GM23248 (cell line): ENCODE data around the gene CCR1. TPM values are rescaled to one million over a fixed set of nuclear protein-coding genes. Genes with fewer than 3 reads are reported as not detected.

ENCODE experiments used
- DNase-seq: peaks from one replicate; pipeline ENCODE4 v3.0.0-alpha.2; 2015
- H2AFZ ChIP-seq: fragments of 200-600 bp; sonication (generic); 2 replicates; pipeline ENCODE4 v1.6.1; 2016; ENCODE audit warnings: antibody characterized with exemption
- H3F3A ChIP-seq: fragments of 200-600 bp; sonication (generic); 2 replicates; pipeline ENCODE4 v1.6.1; 2016; ENCODE audit warnings: mild to moderate bottlenecking, antibody characterized with exemption, mixed run types; ENCODE audit not compliant: insufficient read depth
- H3K27ac ChIP-seq: fragments of 200-600 bp; sonication (generic); 2 replicates; pipeline ENCODE4 v1.5.1; 2016; ENCODE audit warnings: mild to moderate bottlenecking
- H3K27me3 ChIP-seq: fragments of 200-600 bp; sonication (generic); replicated peaks from 2 replicates; pipeline ENCODE4 v1.6.1; 2016; ENCODE audit warnings: mild to moderate bottlenecking; ENCODE audit not compliant: insufficient read depth
- H3K36me3 ChIP-seq: fragments of 200-600 bp; sonication (generic); 2 replicates; pipeline ENCODE4 v1.6.1; 2016; ENCODE audit warnings: low read depth, mild to moderate bottlenecking
- H3K4me1 ChIP-seq: fragments of 200-600 bp; sonication (generic); 2 replicates; pipeline ENCODE4 v1.6.1; 2016; ENCODE audit warnings: mild to moderate bottlenecking; ENCODE audit not compliant: insufficient read depth
- H3K4me2 ChIP-seq: fragments of 200-600 bp; sonication (generic); one replicate; pipeline ENCODE4 v1.6.1; 2016; ENCODE audit warnings: mild to moderate bottlenecking; ENCODE audit not compliant: unreplicated experiment
- H3K4me3 ChIP-seq: fragments of 200-600 bp; sonication (generic); 2 replicates; pipeline ENCODE4 v1.5.1; 2016; ENCODE audit warnings: mild to moderate bottlenecking
- H3K79me2 ChIP-seq: fragments of 200-600 bp; sonication (generic); 2 replicates; pipeline ENCODE4 v1.6.1; 2016; ENCODE audit warnings: mild to moderate bottlenecking; ENCODE audit not compliant: insufficient read depth
- H3K9ac ChIP-seq: fragments of 200-600 bp; sonication (generic); 2 replicates; pipeline ENCODE4 v1.6.1; 2016; ENCODE audit warnings: mild to moderate bottlenecking
- H3K9me2 ChIP-seq: fragments of 200-600 bp; sonication (generic); 2 replicates; pipeline ENCODE4 v1.6.1; 2016; ENCODE audit warnings: mixed run types, mild to moderate bottlenecking, moderate library complexity; ENCODE audit not compliant: insufficient read depth
- H3K9me3 ChIP-seq: fragments of 200-600 bp; sonication (generic); one replicate; pipeline ENCODE4 v1.6.1; 2017; ENCODE audit warnings: low read depth
- H4K20me1 ChIP-seq: fragments of 200-600 bp; sonication (generic); 2 replicates; pipeline ENCODE4 v1.6.0; 2016; ENCODE audit not compliant: insufficient read depth
- EZH2 ChIP-seq: fragments of 200-600 bp; sonication (generic); IDR thresholded peaks from 2 replicates; pipeline ENCODE4 v1.6.1; 2018; ENCODE audit warnings: antibody characterized with exemption, mild to moderate bottlenecking; ENCODE audit not compliant: insufficient read depth, poor library complexity, severe bottlenecking
- EZH2phosphoT487 ChIP-seq: fragments of 200-600 bp; sonication (generic); IDR thresholded peaks from 2 replicates; pipeline ENCODE4 v1.6.1; 2018; ENCODE audit warnings: antibody characterized with exemption, moderate library complexity, mild to moderate bottlenecking, low read depth; ENCODE audit not compliant: insufficient read depth
- whole genome bisulfite sequencing, 2 experiments: methylation state at CpG; one replicate each; pipeline ENCODE4 v1.1.6; 2015 to 2017; ENCODE audit warnings: low lambda C conversion rate in 2 of 2, low coverage in 1 of 2; ENCODE audit errors: missing lambda C conversion rate in 2 of 2; 5-methylcytosine and 5-hydroxymethylcytosine counted together
- in situ Hi-C: fragments of 300-500 bp; cut with MboI; formaldehyde crosslinking; loops from 2 replicates; pipeline ENCODE4 v1.15.0; 2020
- polyA plus RNA-seq: library from polyadenylated mRNA; unstranded; fragments of >200 nt; fragmentation: Nextera tagmentation; extraction: Ambion mirVana; gene quantifications from 2 replicates; pipeline ENCODE4 v1.2.1, GENCODE V29; 2016
- total RNA-seq: library from RNA; depleted of rRNA; stranded (reverse); fragments of >200 nt; shearing (Covaris generic); gene quantifications from 2 replicates; pipeline ENCODE4 v1.2.3, GENCODE V29; 2014

The CCR1 gene
- total and polyA plus RNA-seq, 2 experiments from 2014 or later: not detected

DNA sequence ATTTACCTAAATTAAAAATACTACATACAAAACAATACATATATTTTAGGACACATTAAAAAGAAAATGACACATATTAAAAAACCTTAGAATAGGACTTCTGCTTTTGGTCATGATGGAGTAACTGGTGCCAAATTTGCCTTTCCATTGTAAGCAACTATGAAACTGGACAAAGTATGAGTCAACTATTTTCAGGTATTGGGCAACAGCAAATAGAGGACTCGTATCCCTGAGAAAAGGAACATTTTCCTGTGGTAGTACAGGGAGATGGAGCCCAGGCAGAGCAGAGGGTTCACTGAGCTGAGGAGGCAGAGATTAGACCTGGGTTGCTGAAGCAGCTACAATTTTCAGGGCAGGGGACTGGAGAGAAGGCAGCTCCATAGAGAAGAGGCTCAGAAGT, 14.7 kb downstream of the CCR1 start:
- Histone ChIP-seq H3K9ac (no peak overlapping the region), H3K27ac (no peak overlapping the region), H3K9me3 (no peaks in the 10 kb centered on the region), H3K9me2 (no peaks in the 10 kb centered on the region), H3K4me2 (no peak overlapping the region), H3K36me3 (no peaks in the 10 kb centered on the region), H3K27me3 (no peaks in the 10 kb centered on the region), H3F3A (no peaks in the 10 kb centered on the region), H4K20me1 (no peaks in the 10 kb centered on the region), H3K4me1 (0 out of 2 replicates have a peak, but pooled peaks cover under 1% of the 10 kb centered on the region), H2AFZ (no peak overlapping the region), H3K4me3 (no peak overlapping the region), H3K79me2 (no peaks in the 10 kb centered on the region)
- 26 to 33% methylated on average over 1 of the region's 1 CpG for WGBS, 2 experiments
- DNase-seq: peak; percentile 50
- no peak for TF ChIP-seq EZH2
- TF ChIP-seq EZH2phosphoT487: no peak
- in situ Hi-C loops: no loop called here

DNA sequence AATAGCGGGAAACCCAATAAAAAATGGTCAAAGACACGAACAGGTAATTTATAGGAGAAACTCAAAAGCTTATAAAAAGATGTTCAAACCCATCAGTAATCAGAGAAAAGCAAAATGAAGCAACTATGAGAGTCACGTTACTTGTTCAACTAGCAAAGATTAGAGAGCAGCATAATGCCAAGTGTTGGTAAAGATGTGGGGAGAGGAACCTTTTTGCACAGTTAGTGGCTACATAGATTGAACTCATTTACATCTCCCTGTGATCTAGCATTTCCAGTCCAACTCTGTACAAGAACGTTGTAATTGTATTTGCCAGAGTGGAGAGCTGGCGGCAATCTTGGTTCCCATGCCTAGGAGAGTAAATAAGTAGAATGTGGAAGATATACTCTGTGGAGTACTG, 15.2 kb downstream of the CCR1 start:
- no peaks in the 10 kb centered on the region for H3K79me2 ChIP-seq
- H4K20me1 ChIP-seq: no peaks in the 10 kb centered on the region
- no peak for DNase-seq
- H3K9me3 ChIP-seq: no peaks in the 10 kb centered on the region
- H2AFZ ChIP-seq: no peak overlapping the region
- H3K4me2 ChIP-seq: no peak overlapping the region
- WGBS, 2 experiments: 71 to 73% methylated on average over 5 of the region's 5 CpGs
- no peak for TF ChIP-seq EZH2
- H3K4me3 ChIP-seq: no peak overlapping the region
- in situ Hi-C loops: no loop called here
- H3K27ac ChIP-seq: no peak overlapping the region
- H3K4me1 ChIP-seq: peaks cover 6% of the 10 kb centered on the region; the same call in 1 of the 2 replicates
- H3K36me3 ChIP-seq: no peaks in the 10 kb centered on the region
- no peak overlapping the region for H3K9ac ChIP-seq
- H3K9me2 ChIP-seq: no peaks in the 10 kb centered on the region
- H3K27me3 ChIP-seq: no peaks in the 10 kb centered on the region
- H3F3A ChIP-seq: peaks cover 4% of the 10 kb centered on the region; the same call in 1 of the 2 replicates

DNA sequence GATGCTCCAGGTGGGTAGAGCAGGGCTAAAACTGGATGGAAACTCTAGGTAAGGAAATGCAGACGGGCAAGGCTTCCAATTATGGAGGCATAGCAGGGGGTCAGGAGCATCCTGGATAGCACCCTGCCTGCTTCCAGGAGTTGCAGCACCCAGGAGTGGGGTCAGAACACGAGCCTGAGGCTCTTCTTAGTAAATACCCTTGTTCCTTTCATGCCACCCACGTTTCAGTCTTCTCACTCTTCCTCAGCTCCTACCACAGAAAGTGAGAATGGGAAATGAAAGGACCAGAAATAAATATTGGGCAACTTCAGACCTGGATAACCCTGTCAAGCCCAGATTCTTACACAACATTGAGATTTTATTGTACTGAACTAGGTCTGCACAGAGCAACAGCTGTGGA, 16.4 kb downstream of the CCR1 start:
- Histone ChIP-seq H3K36me3 (no peaks in the 10 kb centered on the region), H3K4me3 (no peak overlapping the region), H3K9ac (no peak overlapping the region), H3K79me2 (no peaks in the 10 kb centered on the region), H4K20me1 (no peaks in the 10 kb centered on the region), H3K27me3 (no peaks in the 10 kb centered on the region), H3K9me3 (no peaks in the 10 kb centered on the region), H3K27ac (no peak overlapping the region), H3K4me2 (no peak overlapping the region), H3K4me1 (peaks cover 11% of the 10 kb centered on the region), H3K9me2 (no peaks in the 10 kb centered on the region), H3F3A (peaks cover 4% of the 10 kb centered on the region; the same call in 1 of the 2 replicates), H2AFZ (no peak overlapping the region)
- in situ Hi-C loops: no loop called here
- TF ChIP-seq EZH2 (no peak), EZH2phosphoT487 (no peak)
- no peak for DNase-seq
- WGBS, 2 experiments: 23 to 27% methylated on average over 3 of the region's 3 CpGs

DNA sequence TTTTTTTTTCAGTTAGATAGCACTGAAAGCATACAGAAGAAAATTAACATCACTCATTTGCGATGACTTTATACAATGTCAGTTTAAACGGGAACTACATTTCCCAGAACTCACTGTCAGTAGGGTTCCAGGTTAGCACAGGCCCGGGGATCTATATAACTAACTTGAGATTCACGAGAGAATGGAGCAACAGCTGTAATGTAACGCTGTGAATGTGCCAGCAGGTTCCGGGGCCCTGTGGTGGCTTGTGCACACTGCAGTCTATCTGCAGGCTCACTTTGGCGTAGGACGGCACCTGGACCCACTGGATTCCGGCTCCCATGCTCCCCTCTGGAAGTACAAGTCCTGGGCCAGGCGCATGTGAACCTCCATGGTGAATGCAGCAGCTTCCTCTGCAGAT, 19.4 kb downstream of the CCR1 start:
- TF ChIP-seq EZH2phosphoT487 (no peak), EZH2 (no peak)
- Histone ChIP-seq H2AFZ (no peak overlapping the region), H3K4me2 (no peak overlapping the region), H3K79me2 (no peaks in the 10 kb centered on the region), H3K9me3 (no peaks in the 10 kb centered on the region), H3K36me3 (no peaks in the 10 kb centered on the region), H3K9ac (no peak overlapping the region), H3K4me1 (peaks cover 14% of the 10 kb centered on the region), H3K27me3 (no peaks in the 10 kb centered on the region), H3K9me2 (no peaks in the 10 kb centered on the region), H3K4me3 (no peak overlapping the region), H3F3A (peaks cover 4% of the 10 kb centered on the region; the same call in 1 of the 2 replicates), H3K27ac (no peak overlapping the region), H4K20me1 (no peaks in the 10 kb centered on the region)
- in situ Hi-C loops: no loop called here
- DNase-seq: no peak
- WGBS, 2 experiments: 94 to 97% methylated on average over 10 of the region's 10 CpGs

DNA sequence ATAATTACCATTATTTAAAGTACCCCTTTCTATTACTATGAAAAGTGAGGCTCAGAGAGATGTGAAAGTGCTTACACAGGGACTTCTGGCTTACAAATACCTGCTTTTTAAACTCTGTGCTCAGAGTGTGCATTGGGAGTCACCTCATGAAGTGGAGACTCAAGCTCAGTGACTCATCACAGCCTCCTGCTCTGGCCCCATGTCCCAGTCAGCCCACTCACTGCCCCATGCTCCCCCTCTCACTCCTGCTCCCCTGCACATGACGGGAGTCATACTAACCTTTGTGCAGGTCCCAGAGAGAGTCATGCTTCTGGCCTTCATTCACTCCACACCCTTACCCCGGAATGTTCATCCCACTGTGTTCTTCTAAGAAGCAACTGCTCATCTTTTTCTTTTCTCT, 20.2 kb downstream of the CCR1 start:
- in situ Hi-C loops: no loop called here
- peak; percentile 85 for DNase-seq
- TF ChIP-seq EZH2phosphoT487: no peak
- TF ChIP-seq EZH2: no peak
- 29 to 31% methylated on average over 2 of the region's 2 CpGs for WGBS, 2 experiments
- Histone ChIP-seq H3K4me2 (no peak overlapping the region), H3K4me1 (peaks cover 14% of the 10 kb centered on the region), H3K9me3 (no peaks in the 10 kb centered on the region), H3K79me2 (no peaks in the 10 kb centered on the region), H3K9me2 (no peaks in the 10 kb centered on the region), H4K20me1 (no peaks in the 10 kb centered on the region), H3K4me3 (no peak overlapping the region), H3K27ac (peak overlapping the region; percentile 49; the same call in 1 of the 2 replicates), H3F3A (peaks cover 4% of the 10 kb centered on the region; the same call in 1 of the 2 replicates), H3K9ac (no peak overlapping the region), H2AFZ (no peak overlapping the region), H3K27me3 (no peaks in the 10 kb centered on the region), H3K36me3 (no peaks in the 10 kb centered on the region)
